OCI-LY7 (cell line): Measurements from ENCODE around the gene CACNA1D. TPM values are rescaled to one million over a fixed set of nuclear protein-coding genes. Genes with fewer than 3 reads are reported as not detected.

Experiments
- BruUV-seq: library from RNA; stranded (reverse); fragments of 400-500 nt; replicated peaks from 2 replicates; lab custom pipeline; 2021; lab: Mats Ljungman, UMichigan
- CTCF ChIA-PET: fragments of 300-600 bp; sonication (Branson Sonifier 250); formaldehyde crosslinking; loops from one replicate; lab custom pipeline; 2022; ENCODE audit warnings: antibody characterized with exemption; ENCODE audit not compliant: unreplicated experiment; lab: Charles Lee
- POLR2A ChIA-PET: fragments of 300-600 bp; sonication (Branson Sonifier 250); formaldehyde crosslinking; loops from one replicate; lab custom pipeline; 2022; ENCODE audit warnings: antibody characterized with exemption; lab: Charles Lee
- DNase-seq: peaks from one replicate; pipeline ENCODE4 v3.0.0-alpha.2; 2015; ENCODE audit warnings: low spot score
- H2AFZ ChIP-seq: fragments of 200-600 bp; sonication (generic), shearing (Covaris generic); 2 replicates; pipeline ENCODE4 v1.6.1; 2014; ENCODE audit warnings: mild to moderate bottlenecking, antibody characterized with exemption, low read length, moderate library complexity
- H3K27ac ChIP-seq: fragments of 200-600 bp; sonication (generic); 2 replicates; pipeline ENCODE4 v1.5.1; 2014; ENCODE audit warnings: mixed run types, low read depth, mild to moderate bottlenecking, moderate library complexity, low read length, inconsistent platforms; ENCODE audit not compliant: poor library complexity, severe bottlenecking
- H3K36me3 ChIP-seq: fragments of 200-600 bp; sonication (generic); 2 replicates; pipeline ENCODE4 v1.6.1; 2014; ENCODE audit warnings: mild to moderate bottlenecking, antibody characterized with exemption, low read length, moderate library complexity, mixed read lengths; ENCODE audit not compliant: insufficient read depth
- H3K4me1 ChIP-seq: fragments of 200-600 bp; sonication (generic); 2 replicates; pipeline ENCODE4 v1.5.1; 2014; ENCODE audit warnings: mild to moderate bottlenecking, low read length; ENCODE audit not compliant: insufficient read depth, poor library complexity, severe bottlenecking
- H3K4me2 ChIP-seq: fragments of 200-600 bp; sonication (generic); 2 replicates; pipeline ENCODE4 v1.6.1; 2014; ENCODE audit warnings: mild to moderate bottlenecking, low read length
- H3K4me3 ChIP-seq: fragments of 200-600 bp; sonication (generic); 2 replicates; pipeline ENCODE4 v1.5.1; 2014; ENCODE audit warnings: mild to moderate bottlenecking, low read depth, low read length; ENCODE audit not compliant: poor library complexity, severe bottlenecking
- H3K79me2 ChIP-seq: fragments of 200-600 bp; sonication (generic); 2 replicates; pipeline ENCODE4 v1.6.1; 2016; ENCODE audit warnings: low read depth, mild to moderate bottlenecking, low read length, moderate library complexity, mixed read lengths; ENCODE audit not compliant: insufficient read depth
- H3K9me2 ChIP-seq: fragments of 200-600 bp; sonication (generic); 2 replicates; pipeline ENCODE4 v1.6.1; 2016; ENCODE audit warnings: mild to moderate bottlenecking, low read length, mixed read lengths; ENCODE audit not compliant: insufficient read depth
- H3K9me3 ChIP-seq: fragments of 200-600 bp; sonication (generic); 2 replicates; pipeline ENCODE4 v1.6.1; 2014; ENCODE audit warnings: mild to moderate bottlenecking, mixed run types, low read length, mixed read lengths
- H4K20me1 ChIP-seq: fragments of 200-600 bp; sonication (generic); 2 replicates; pipeline ENCODE4 v1.6.1; 2014; ENCODE audit warnings: mild to moderate bottlenecking, antibody characterized with exemption, low read length, moderate library complexity, mixed read lengths; ENCODE audit not compliant: insufficient read depth
- CTCF ChIP-seq: fragments of 200-600 bp; sonication (generic); conservative IDR thresholded peaks from 2 replicates; pipeline ENCODE4 v1.5.1; 2014; ENCODE audit warnings: mild to moderate bottlenecking, antibody characterized with exemption, low read length, moderate library complexity, mixed read lengths
- EZH2phosphoT487 ChIP-seq: fragments of 200-600 bp; sonication (generic); IDR thresholded peaks from 2 replicates; pipeline ENCODE4 v1.6.1; 2018; ENCODE audit warnings: low read depth, borderline replicate concordance, mild to moderate bottlenecking, mixed run types, antibody characterized with exemption, low read length, moderate library complexity, mixed read lengths
- intact Hi-C: fragments of 100-400 bp; cut with micrococcal nuclease; formaldehyde crosslinking; loops from one replicate; pipeline ENCODE4 v1.10.0; 2022; ENCODE audit not compliant: unreplicated experiment
- total RNA-seq, 2 experiments: library from RNA; depleted of rRNA in 1 of 2; stranded (reverse); fragments of >200 nt in 1 of 2; shearing (Covaris generic) in 1 of 2; gene quantifications; 2 replicates each; pipeline ENCODE4 v1.2.3, GENCODE V29; 2014 to 2022

CACNA1D gene
- total RNA-seq, 2 experiments from 2014 or later, result 0.42 TPM; not detected in 1

GRCh38 chr3:53618524-53618906, 124.1 kb downstream of the CACNA1D start:
- ChIA-PET CTCF (no interaction called here), POLR2A (no interaction called here)
- Histone ChIP-seq H4K20me1 (no peaks in the 10 kb centered on the region), H3K27ac (no peak overlapping the region), H3K4me2 (no peak overlapping the region), H3K4me1 (no peaks in the 10 kb centered on the region), H3K9me2 (no peaks in the 10 kb centered on the region), H3K79me2 (no peaks in the 10 kb centered on the region), H3K36me3 (no peaks in the 10 kb centered on the region), H2AFZ (no peak overlapping the region), H3K4me3 (no peak overlapping the region), H3K9me3 (no peaks in the 10 kb centered on the region)
- no peak for DNase-seq
- no peak for TF ChIP-seq EZH2phosphoT487
- TF ChIP-seq CTCF, result no peak
- intact Hi-C loops, result no loop called here
- BruUV-seq, result no TSS peak

- intact Hi-C loops, result no loop called here
- no TSS peak for BruUV-seq
- ChIA-PET POLR2A (no interaction called here), CTCF (no interaction called here)
- Histone ChIP-seq H3K4me3 (no peak overlapping the region), H2AFZ (no peak overlapping the region), H3K36me3 (no peaks in the 10 kb centered on the region), H3K79me2 (no peaks in the 10 kb centered on the region), H3K9me2 (no peaks in the 10 kb centered on the region), H3K4me1 (no peaks in the 10 kb centered on the region), H3K27ac (no peak overlapping the region), H3K4me2 (no peak overlapping the region), H4K20me1 (no peaks in the 10 kb centered on the region), H3K9me3 (no peaks in the 10 kb centered on the region)
- no peak for TF ChIP-seq EZH2phosphoT487
- TF ChIP-seq CTCF, result no peak
- no peak for DNase-seq
Measured at GRCh38 chr3:53618936-53619335, 124.5 kb downstream of the CACNA1D start.

GRCh38 chr3:53624061-53624857, 129.8 kb downstream of the CACNA1D start:
- intact Hi-C loops, result no loop called here
- TF ChIP-seq CTCF, result no peak
- no peak for TF ChIP-seq EZH2phosphoT487
- H3K27ac ChIP-seq, result no peak overlapping the region
- BruUV-seq, result no TSS peak
- no peak overlapping the region for H2AFZ ChIP-seq
- CTCF ChIA-PET, result no interaction called here
- H3K4me1 ChIP-seq, result no peaks in the 10 kb centered on the region
- DNase-seq, result no peak
- POLR2A ChIA-PET, result interaction anchor here (0.7 kb wide), 1 partner anchor 9 kb away, joined by 3 read pairs; no protein-coding TSS in a partner anchor
- no peaks in the 10 kb centered on the region for H3K9me3 ChIP-seq
- no peak overlapping the region for H3K4me2 ChIP-seq
- no peaks in the 10 kb centered on the region for H3K36me3 ChIP-seq
- no peaks in the 10 kb centered on the region for H3K9me2 ChIP-seq
- no peaks in the 10 kb centered on the region for H4K20me1 ChIP-seq
- no peak overlapping the region for H3K4me3 ChIP-seq
- H3K79me2 ChIP-seq, result no peaks in the 10 kb centered on the region
